ENCODE data around the gene CPA5. TPM values are rescaled to one million over a fixed set of nuclear protein-coding genes. Genes with fewer than 3 reads are reported as not detected.

CPA5 gene
- total and polyA plus RNA-seq, 2 experiments from 2014 or later: not detected

GRCh38 chr7:130338233-130338632 is 6.4 kb upstream of the CPA5 start:
- peak overlapping the region; percentile 30 for H2AFZ ChIP-seq

More at GRCh38 chr7:130338233-130338632, 6.4 kb upstream of the CPA5 start:
- H3K27ac ChIP-seq (ENCODE audit: low read depth): peak overlapping the region; percentile 58
- peak overlapping the region; percentile 6; the same call in 1 of the 2 replicates for H3K4me3 ChIP-seq
- H3K4me2 ChIP-seq: peak overlapping the region; percentile 68
- Mint-ChIP-seq H3K4me1 (peaks cover 18% of the 10 kb centered on the region), H3K27ac (peak overlapping the region; percentile 86; the same call in 1 of the 2 replicates), H3K4me3 (no peak overlapping the region), H3K36me3 (ENCODE audit: low read depth) (no peaks in the 10 kb centered on the region), H3K27me3 (ENCODE audit: insufficient read depth, low read depth, poor library complexity) (peaks cover 2% of the 10 kb centered on the region), H3K9me3 (no peaks in the 10 kb centered on the region)
- ATAC-seq (peak; percentile 80), DNase-seq (ENCODE audit: low spot score) (peak; percentile 19)
- TF ChIP-seq POLR2AphosphoS5 (IDR thresholded peaks at IDR 0.05; ENCODE audit: low read depth) (no peak), ZNF331 (CRISPR knock-in tag; IDR thresholded peaks at IDR 0.05; ENCODE audit: low read depth) (no peak), EZH2phosphoT487 (IDR thresholded peaks at IDR 0.05; ENCODE audit: unreplicated experiment) (no peak), STAT1 (IDR thresholded peaks at IDR 0.05; ENCODE audit: unreplicated experiment) (no peak), CREB1 (CRISPR knock-in tag; IDR thresholded peaks at IDR 0.05; ENCODE audit: low read depth) (no peak), JUNB (IDR thresholded peaks at IDR 0.05; ENCODE audit: unreplicated experiment) (no peak), ZNF114 (CRISPR knock-in tag; IDR thresholded peaks at IDR 0.05) (no peak), NANOG (IDR thresholded peaks at IDR 0.05; ENCODE audit: borderline replicate concordance) (no peak), ZNF462 (CRISPR knock-in tag; IDR thresholded peaks at IDR 0.05) (no peak), CTCF (conservative IDR thresholded peaks at IDR 0.05; ENCODE audit: low read depth in 2 of 2) (no peak), EZH2 (IDR thresholded peaks at IDR 0.05; ENCODE audit: low read depth, unreplicated experiment) (no peak)
- TF ChIP-seq, protein P1, sequence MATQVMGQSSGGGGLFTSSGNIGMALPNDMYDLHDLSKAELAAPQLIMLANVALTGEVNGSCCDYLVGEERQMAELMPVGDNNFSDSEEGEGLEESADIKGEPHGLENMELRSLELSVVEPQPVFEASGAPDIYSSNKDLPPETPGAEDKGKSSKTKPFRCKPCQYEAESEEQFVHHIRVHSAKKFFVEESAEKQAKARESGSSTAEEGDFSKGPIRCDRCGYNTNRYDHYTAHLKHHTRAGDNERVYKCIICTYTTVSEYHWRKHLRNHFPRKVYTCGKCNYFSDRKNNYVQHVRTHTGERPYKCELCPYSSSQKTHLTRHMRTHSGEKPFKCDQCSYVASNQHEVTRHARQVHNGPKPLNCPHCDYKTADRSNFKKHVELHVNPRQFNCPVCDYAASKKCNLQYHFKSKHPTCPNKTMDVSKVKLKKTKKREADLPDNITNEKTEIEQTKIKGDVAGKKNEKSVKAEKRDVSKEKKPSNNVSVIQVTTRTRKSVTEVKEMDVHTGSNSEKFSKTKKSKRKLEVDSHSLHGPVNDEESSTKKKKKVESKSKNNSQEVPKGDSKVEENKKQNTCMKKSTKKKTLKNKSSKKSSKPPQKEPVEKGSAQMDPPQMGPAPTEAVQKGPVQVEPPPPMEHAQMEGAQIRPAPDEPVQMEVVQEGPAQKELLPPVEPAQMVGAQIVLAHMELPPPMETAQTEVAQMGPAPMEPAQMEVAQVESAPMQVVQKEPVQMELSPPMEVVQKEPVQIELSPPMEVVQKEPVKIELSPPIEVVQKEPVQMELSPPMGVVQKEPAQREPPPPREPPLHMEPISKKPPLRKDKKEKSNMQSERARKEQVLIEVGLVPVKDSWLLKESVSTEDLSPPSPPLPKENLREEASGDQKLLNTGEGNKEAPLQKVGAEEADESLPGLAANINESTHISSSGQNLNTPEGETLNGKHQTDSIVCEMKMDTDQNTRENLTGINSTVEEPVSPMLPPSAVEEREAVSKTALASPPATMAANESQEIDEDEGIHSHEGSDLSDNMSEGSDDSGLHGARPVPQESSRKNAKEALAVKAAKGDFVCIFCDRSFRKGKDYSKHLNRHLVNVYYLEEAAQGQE (IDR thresholded peaks at IDR 0.05; ENCODE audit: unreplicated experiment): no peak
- TF ChIP-seq, protein P2, sequence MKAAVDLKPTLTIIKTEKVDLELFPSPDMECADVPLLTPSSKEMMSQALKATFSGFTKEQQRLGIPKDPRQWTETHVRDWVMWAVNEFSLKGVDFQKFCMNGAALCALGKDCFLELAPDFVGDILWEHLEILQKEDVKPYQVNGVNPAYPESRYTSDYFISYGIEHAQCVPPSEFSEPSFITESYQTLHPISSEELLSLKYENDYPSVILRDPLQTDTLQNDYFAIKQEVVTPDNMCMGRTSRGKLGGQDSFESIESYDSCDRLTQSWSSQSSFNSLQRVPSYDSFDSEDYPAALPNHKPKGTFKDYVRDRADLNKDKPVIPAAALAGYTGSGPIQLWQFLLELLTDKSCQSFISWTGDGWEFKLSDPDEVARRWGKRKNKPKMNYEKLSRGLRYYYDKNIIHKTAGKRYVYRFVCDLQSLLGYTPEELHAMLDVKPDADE (IDR thresholded peaks at IDR 0.05): no peak
- H3K79me2 ChIP-seq (replicated peaks; ENCODE audit: insufficient read depth): no peaks in the 10 kb centered on the region
- no peaks in the 10 kb centered on the region for H4K20me1 ChIP-seq (replicated peaks; ENCODE audit: insufficient read depth)
- peaks cover 15% of the 10 kb centered on the region for H3K9me2 ChIP-seq (ENCODE audit: insufficient read depth)
- H3K36me3 ChIP-seq (ENCODE audit: insufficient read depth): no peaks in the 10 kb centered on the region
- H3F3A ChIP-seq (replicated peaks; ENCODE audit: low read depth): no peaks in the 10 kb centered on the region
- no peaks in the 10 kb centered on the region for H3K27me3 ChIP-seq (ENCODE audit: insufficient read depth)
- peaks cover 17% of the 10 kb centered on the region for H3K4me1 ChIP-seq (ENCODE audit: insufficient read depth)

Data from GM23338 (cell line).